CD4-positive, alpha-beta T cell treated with Interleukin-17A for 1 hour (primary cell): ENCODE measurements around the gene LAMA5.
"Not testable (repeated sequence)": the region's sequence is repeated elsewhere in the genome, so short reads cannot be mapped to it uniquely, and the experiment has no call there.

Experiments
- DNase-seq: peaks from one replicate; pipeline ENCODE4 v3.0.0-alpha.2; 2020

The LAMA5 gene

GRCh38 chr20:62387933-62388635 is 21.0 kb upstream of the LAMA5 start:
- no peak for DNase-seq

GRCh38 chr20:62387219-62387913 is 20.3 kb upstream of the LAMA5 start:
- DNase-seq = no peak

- DNase-seq = peak; percentile 94
Measured at GRCh38 chr20:62386383-62387218, 19.5 kb upstream of the LAMA5 start, which contains the start of gene RPS21. Gene RPS21 (plus strand): TSS chr20:62387103. CDS start chr20:62387339, 236 bp downstream.

GRCh38 chr20:62382306-62383198 is 15.4 kb upstream of the LAMA5 start:
- peak; percentile 85 for DNase-seq

GRCh38 chr20:62381842-62382241 is 14.7 kb upstream of the LAMA5 start:
- no peak for DNase-seq

- no peak for DNase-seq
Measured at GRCh38 chr20:62381202-62381797, 14.2 kb upstream of the LAMA5 start.

- no peak for DNase-seq
Measured at GRCh38 chr20:62378215-62378614, 11.1 kb upstream of the LAMA5 start.

- DNase-seq = no peak
Measured at GRCh38 chr20:62377615-62378178, 10.6 kb upstream of the LAMA5 start.

GRCh38 chr20:62377064-62377461 is 10.0 kb upstream of the LAMA5 start:
- DNase-seq = no peak

- no peak for DNase-seq
Measured at GRCh38 chr20:62376112-62377063, 9.3 kb upstream of the LAMA5 start.

GRCh38 chr20:62374331-62375152 is 7.4 kb upstream of the LAMA5 start:
- DNase-seq = no peak

- DNase-seq = not testable (repeated sequence)
Measured at GRCh38 chr20:62373631-62374179, 6.6 kb upstream of the LAMA5 start.

GRCh38 chr20:62372042-62372993 is 5.2 kb upstream of the LAMA5 start:
- no peak for DNase-seq

GRCh38 chr20:62371588-62372041 is 4.5 kb upstream of the LAMA5 start:
- no peak for DNase-seq

- no peak for DNase-seq
Measured at GRCh38 chr20:62370807-62371587, 3.9 kb upstream of the LAMA5 start.

- no peak for DNase-seq
Measured at GRCh38 chr20:62370115-62370806, 3.1 kb upstream of the LAMA5 start.

- no peak for DNase-seq
Measured at GRCh38 chr20:62369815-62370114, 2.7 kb upstream of the LAMA5 start.
